Measurements from ENCODE around the gene ZMIZ1. TPM values are rescaled to one million over a fixed set of nuclear protein-coding genes. Genes with fewer than 3 reads are reported as not detected.

The ZMIZ1 gene
- total RNA-seq, 1 donor from 2014 or later = 85.2 TPM

GRCh38 chr10:79223091-79224048, 154.6 kb downstream of the ZMIZ1 start:
- no peaks in the 10 kb centered on the region for H3K27me3 Mint-ChIP-seq
- peak overlapping the region; percentile 77 for H3K27ac Mint-ChIP-seq
- no peak for TF ChIP-seq CTCF (IDR thresholded peaks at IDR 0.05; ENCODE audit: unreplicated experiment)
- H3K36me3 Mint-ChIP-seq (ENCODE audit: insufficient read depth) = peaks cover 3% of the 10 kb centered on the region
- no peak for DNase-seq (ENCODE audit: low spot score, unreplicated experiment)
- H3K4me3 Mint-ChIP-seq (ENCODE audit: low read depth) = no peak overlapping the region
- H3K9me3 Mint-ChIP-seq (ENCODE audit: low read depth) = no peaks in the 10 kb centered on the region
- H3K4me1 Mint-ChIP-seq (ENCODE audit: low read depth) = peaks cover 16% of the 10 kb centered on the region

- H3K36me3 Mint-ChIP-seq (ENCODE audit: insufficient read depth) = peaks cover 5% of the 10 kb centered on the region
- no peak for DNase-seq (ENCODE audit: low spot score, unreplicated experiment)
- H3K4me1 Mint-ChIP-seq (ENCODE audit: low read depth) = peaks cover 16% of the 10 kb centered on the region
- no peak for TF ChIP-seq CTCF (IDR thresholded peaks at IDR 0.05; ENCODE audit: unreplicated experiment)
- no peaks in the 10 kb centered on the region for H3K27me3 Mint-ChIP-seq
- no peak overlapping the region for H3K4me3 Mint-ChIP-seq (ENCODE audit: low read depth)
- H3K27ac Mint-ChIP-seq = peak overlapping the region; percentile 14
- H3K9me3 Mint-ChIP-seq (ENCODE audit: low read depth) = no peaks in the 10 kb centered on the region
These were observed 155.6 kb downstream of the ZMIZ1 start for GRCh38 chr10:79224263-79224949.

GRCh38 chr10:79224992-79225391, 156.2 kb downstream of the ZMIZ1 start:
- no peak for DNase-seq (ENCODE audit: low spot score, unreplicated experiment)
- Mint-ChIP-seq H3K4me1 (ENCODE audit: low read depth) (peaks cover 16% of the 10 kb centered on the region), H3K27ac (no peak overlapping the region), H3K36me3 (ENCODE audit: insufficient read depth) (peaks cover 5% of the 10 kb centered on the region), H3K27me3 (no peaks in the 10 kb centered on the region), H3K4me3 (ENCODE audit: low read depth) (no peak overlapping the region), H3K9me3 (ENCODE audit: low read depth) (no peaks in the 10 kb centered on the region)
- TF ChIP-seq CTCF (IDR thresholded peaks at IDR 0.05; ENCODE audit: unreplicated experiment) = no peak

- Mint-ChIP-seq H3K27ac (peak overlapping the region; percentile 41), H3K4me3 (ENCODE audit: low read depth) (no peak overlapping the region), H3K36me3 (ENCODE audit: insufficient read depth) (peaks cover 7% of the 10 kb centered on the region), H3K27me3 (no peaks in the 10 kb centered on the region), H3K4me1 (ENCODE audit: low read depth) (peaks cover 7% of the 10 kb centered on the region), H3K9me3 (ENCODE audit: low read depth) (no peaks in the 10 kb centered on the region)
- no peak for DNase-seq (ENCODE audit: low spot score, unreplicated experiment)
- TF ChIP-seq CTCF (IDR thresholded peaks at IDR 0.05; ENCODE audit: unreplicated experiment) = no peak
These were observed 157.9 kb downstream of the ZMIZ1 start for GRCh38 chr10:79226391-79227245.
